SHP77 (cell line): ENCODE data around the gene TPP1.

Experiments used
- DNase-seq, 2 experiments: peaks; one replicate each; lab custom pipeline; 2025; lab: John Stamatoyannopoulos, UW

TPP1 gene

GRCh38 chr11:6619004-6619745 lies at the start of gene TPP1:
Gene TPP1 (minus strand): TSS chr11:6619422. CDS start chr11:6619400, 22 bp downstream.
- DNase-seq: peak; percentile 69 to 73

DNA sequence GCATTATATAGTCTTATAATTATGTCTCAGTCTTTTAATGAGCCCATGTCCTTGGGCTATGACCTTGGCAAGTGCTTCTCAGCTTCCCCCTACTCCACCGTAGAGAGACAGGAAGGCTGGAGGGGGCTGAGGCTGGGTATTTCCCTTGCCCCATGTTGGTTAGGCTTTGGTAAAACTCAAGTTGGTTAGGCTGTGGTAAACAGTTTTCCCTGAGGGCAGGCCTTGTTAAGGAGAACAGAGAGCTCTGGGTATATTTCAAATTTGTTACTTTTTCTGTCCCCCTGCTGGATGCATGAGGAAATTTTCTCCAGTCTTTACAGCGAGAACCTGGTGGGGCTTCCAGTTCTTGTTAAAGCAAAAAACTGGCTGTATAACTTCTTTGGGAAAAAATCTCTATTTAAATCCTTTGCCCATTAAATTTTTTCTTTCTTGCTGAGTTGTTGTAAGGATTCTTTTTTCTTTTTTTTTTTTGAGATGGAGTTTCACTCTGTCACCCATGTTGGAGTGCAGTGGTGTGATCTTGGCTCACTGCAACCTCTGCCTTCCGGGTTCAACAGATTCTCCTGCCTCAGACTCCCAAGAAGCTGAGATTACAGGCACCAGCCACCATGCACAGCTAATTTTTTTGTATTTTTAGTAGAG lies 48.6 kb upstream of the TPP1 start:
- DNase-seq: peak in 1 of 2 experiments; percentile 0

DNA sequence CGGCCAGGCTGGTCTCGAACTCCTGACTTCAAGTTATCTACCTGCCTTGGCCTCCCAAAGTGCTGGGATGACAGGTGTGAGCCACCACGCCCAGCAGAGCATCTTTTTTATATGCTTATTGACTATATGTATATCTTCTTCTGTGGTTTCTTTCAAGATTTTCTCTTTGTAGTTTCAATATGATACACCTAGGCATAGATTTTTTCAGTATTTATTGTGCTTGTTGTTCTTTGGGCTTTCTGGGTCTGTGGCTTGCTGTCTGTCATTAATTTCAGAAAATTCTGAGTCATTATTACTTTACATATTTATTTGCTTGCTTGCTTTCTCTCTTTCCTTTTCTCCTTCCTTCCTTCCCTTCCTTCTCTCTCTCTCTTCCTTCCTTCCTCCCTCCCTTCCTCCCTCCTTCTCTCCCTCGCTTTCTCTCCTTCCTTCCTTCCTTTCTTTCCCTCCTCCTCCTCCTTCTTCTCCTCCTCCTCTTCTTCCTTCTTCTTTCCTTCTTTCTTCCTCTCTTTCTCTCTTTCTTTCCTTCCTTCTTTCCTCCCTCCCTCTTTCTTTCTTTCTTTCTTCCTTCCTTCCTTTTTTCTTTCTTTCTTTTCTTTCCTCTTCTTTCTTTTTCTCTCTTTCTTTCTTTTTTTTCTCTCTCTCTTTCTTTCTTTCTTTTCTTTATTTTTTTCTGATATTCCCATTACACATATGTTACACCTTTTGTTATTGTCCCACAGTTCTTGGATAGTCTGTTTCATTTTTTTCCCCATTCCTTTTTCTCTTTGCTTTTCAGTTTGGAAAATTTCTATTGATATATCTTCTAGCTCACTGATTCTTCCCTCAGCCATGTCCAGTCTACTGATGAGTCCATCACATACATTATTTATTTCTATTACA lies 47.3 kb upstream of the TPP1 start:
- DNase-seq: no peak

DNA sequence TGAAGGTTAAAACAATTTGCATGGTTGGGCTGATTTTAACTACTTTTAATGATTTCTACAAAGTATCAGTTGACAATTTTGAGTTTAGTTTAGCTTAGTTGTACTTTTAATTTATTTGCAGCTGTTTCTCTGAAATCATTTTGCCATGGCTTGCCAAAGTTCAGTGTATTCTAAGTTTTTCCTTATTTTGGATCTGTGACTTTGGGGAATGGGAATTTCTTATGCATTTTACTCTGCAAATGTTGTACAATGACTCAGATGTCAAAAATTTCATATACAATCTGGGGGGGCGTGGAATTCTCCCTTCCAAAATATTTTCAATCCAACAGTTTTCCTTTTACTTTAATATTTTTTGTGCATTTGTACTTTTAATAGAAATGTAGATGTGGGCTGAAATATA lies 45.3 kb upstream of the TPP1 start:
- no peak for DNase-seq

DNA sequence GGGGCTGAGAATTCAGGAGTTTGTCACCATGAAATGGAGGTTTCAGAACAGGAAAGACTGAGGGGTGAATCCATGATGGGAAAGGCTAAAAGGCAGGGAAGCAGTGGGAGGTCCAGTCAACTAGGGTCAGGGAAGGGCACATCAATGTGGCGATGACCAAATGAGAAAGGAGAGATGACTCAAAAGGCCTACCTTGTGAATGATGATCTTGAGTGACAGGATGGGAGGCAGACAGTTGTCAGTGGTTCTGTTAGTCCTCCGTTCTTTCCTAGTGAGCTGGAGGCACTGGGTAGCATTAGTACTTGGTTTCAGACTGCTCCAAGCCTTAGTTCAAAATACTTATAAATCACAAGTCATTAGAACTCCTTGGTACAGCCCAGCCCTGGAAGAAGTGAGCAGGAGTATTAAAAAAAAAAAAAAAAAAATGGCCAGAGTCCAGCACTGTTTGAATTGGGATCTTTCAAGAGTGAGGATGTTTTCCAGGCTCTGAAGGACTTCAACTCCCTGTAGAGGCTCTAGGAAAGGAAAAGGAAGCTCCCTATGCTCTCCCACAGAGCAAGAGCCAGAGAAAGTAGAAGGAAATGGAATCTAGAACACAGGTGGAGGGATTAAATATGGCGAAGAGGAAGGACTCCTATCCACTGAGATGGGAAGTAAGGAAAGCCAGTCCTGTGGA lies 44.7 kb upstream of the TPP1 start:
- no peak for DNase-seq

GRCh38 chr11:6660712-6661111 lies 41.5 kb upstream of the TPP1 start:
- no peak for DNase-seq

DNA sequence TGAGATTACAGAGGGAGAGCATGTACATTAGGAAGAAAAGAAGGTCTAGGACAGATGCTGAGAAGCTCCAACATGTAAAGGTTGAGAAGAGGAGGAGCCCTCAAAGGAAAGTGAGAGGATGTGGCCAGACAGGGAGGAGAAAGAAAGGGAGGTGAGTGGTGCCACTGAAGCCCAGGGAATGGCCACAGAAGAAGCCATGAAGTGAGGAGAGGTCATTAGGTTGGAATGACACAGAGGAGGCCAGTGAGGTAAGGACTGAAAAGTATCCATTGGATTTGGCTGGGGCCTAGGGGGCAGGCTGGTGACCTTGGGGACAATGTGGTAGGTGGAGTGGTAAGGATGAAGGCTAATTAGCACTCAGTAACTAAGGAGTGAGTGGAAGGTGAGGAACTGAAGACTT lies 39.4 kb upstream of the TPP1 start:
- DNase-seq: no peak

DNA sequence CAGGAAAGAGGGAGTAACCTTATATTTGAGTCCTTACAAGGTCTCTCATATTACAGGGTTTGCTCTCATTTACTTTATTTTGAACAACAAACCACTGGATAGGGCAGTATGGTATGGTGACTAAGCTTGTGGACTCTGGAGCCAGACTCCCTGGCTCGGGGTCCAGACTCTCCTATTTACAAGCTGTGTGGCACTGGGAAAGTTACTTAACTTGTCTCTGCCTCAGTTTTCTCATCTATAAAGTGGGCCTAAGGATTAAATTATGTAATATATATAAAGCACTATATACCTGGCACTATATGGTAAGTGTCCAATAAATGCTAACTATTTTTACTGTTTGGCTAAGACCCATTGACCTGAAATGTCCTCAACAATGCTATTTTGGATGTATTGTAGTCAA lies 38.1 kb upstream of the TPP1 start:
- no peak for DNase-seq

GRCh38 chr11:6656936-6657335 lies 37.7 kb upstream of the TPP1 start:
- no peak for DNase-seq

DNA sequence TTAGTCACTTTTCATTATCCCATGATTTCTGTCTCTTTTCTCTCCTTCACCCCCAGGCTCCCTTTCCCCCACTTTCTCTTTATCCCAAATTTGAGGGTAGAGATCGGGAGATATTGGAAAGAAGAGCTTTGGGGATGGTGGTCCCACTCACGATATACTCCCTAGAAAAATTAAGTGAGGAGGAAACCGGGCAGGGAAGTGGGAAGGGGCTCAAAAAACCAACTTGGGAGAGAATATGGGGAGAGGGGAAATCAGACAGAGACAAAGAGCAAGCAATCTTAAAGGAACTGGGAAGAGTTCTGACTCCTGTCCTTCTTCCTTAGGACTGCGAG lies 37.3 kb upstream of the TPP1 start:
- DNase-seq: no peak

- DNase-seq: no peak
These were observed 36.8 kb upstream of the TPP1 start, which contains the start of gene DCHS1 for GRCh38 chr11:6655790-6656583. Gene DCHS1 (minus strand): TSS chr11:6655809. CDS start chr11:6641613, 14,196 bp downstream.

GRCh38 chr11:6655020-6655789 lies 36.0 kb upstream of the TPP1 start:
- DNase-seq: no peak

GRCh38 chr11:6654281-6655019 lies 35.2 kb upstream of the TPP1 start:
- DNase-seq: no peak

- no peak for DNase-seq
These were observed 34.4 kb upstream of the TPP1 start for GRCh38 chr11:6653656-6654055.

GRCh38 chr11:6653097-6653496 lies 33.9 kb upstream of the TPP1 start:
- no peak for DNase-seq

GRCh38 chr11:6652182-6652581 lies 33.0 kb upstream of the TPP1 start:
- no peak for DNase-seq

GRCh38 chr11:6650980-6651379 lies 31.8 kb upstream of the TPP1 start:
- DNase-seq: no peak

DNA sequence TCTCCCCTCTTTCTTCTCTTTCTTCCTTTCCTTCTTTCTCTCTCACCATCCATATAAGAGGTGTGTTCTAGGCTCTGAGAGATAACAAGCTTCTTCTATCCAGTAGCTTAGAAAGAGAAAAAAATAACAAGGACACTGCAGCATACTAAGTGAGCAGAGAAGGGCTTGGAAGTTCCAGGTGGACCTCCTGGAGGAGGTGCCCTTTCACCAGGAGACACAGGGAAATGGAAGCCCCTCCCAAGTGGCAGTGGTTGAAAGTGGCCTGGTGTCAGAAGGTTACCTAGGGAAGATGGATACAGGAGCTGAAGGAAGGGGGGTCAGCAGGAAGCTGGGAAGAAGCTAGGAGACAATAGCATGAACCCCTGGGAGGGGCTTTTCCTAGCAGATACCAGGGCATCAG lies 30.9 kb upstream of the TPP1 start:
- no peak for DNase-seq

DNA sequence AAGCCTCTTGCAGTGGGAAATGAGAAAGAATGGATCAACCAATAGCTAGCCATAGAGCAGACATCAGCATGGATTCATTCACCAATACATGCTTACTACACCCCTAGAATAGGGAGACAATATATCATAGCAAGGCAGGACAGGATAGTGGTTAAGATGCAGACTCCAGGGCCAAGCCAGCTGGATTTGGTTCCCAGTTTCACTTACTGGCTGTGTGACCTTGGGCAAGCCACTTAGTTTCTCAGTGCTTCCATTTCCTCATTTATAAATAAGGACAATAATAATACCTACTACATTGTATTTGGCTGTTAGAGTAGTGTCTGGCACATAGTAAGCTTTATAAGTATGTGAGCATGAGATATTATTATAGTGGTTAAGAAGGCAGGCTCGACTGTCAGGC lies 29.3 kb upstream of the TPP1 start:
- no peak for DNase-seq

GRCh38 chr11:6647836-6648235 lies 28.6 kb upstream of the TPP1 start:
- no peak for DNase-seq
